Naive thymus-derived CD4-positive, alpha-beta T cell (primary cell): ENCODE measurements around the gene SERP2. TPM values are rescaled to one million over a fixed set of nuclear protein-coding genes. Genes with fewer than 3 reads are reported as not detected.

Experiments
- ATAC-seq: fragments of 150-1000 bp; cut with Tn5 transposase; 2 replicates; pipeline ENCODE4 v1.10.0; 2021; ENCODE audit warnings: mild to moderate bottlenecking, moderate library complexity
- CTCF ChIA-PET: fragments of 350-600 bp; sonication (Branson Sonifier 250); formaldehyde crosslinking; loops from one replicate; lab custom pipeline; 2021; ENCODE audit warnings: antibody characterized with exemption; lab: Charles Lee
- POLR2A ChIA-PET: fragments of 350-600 bp; sonication (Branson Sonifier 250); formaldehyde crosslinking; loops from one replicate; lab custom pipeline; 2021; ENCODE audit warnings: antibody characterized with exemption, inconsistent platforms; lab: Charles Lee
- DNase-seq, 9 donors: peaks; one replicate each; pipeline versions ENCODE4 v3.0.0 to v3.0.0-alpha.2; 2020 to 2022; ENCODE audit warnings: mixed read lengths in 1 of 9
- H3K27ac ChIP-seq: one replicate; pipeline ENCODE4 v1.7.0; 2013; ENCODE audit warnings: mild to moderate bottlenecking, low read depth, low read length, moderate library complexity
- H3K27me3 ChIP-seq, 2 donors: one replicate each; pipeline ENCODE4 v1.7.0; 2013; ENCODE audit warnings: low read length in 2 of 2, mild to moderate bottlenecking in 2 of 2, moderate library complexity in 2 of 2; ENCODE audit not compliant: control insufficient read depth in 2 of 2, insufficient read depth in 2 of 2
- H3K36me3 ChIP-seq, 3 experiments: 1 replicate in 2 of 3; 2 replicates in 1 of 3; pipeline ENCODE4 v1.7.0; 2013; ENCODE audit warnings: low read length in 3 of 3, mild to moderate bottlenecking in 3 of 3, moderate library complexity in 1 of 3; ENCODE audit not compliant: insufficient read depth in 3 of 3, control insufficient read depth in 2 of 3
- H3K4me1 ChIP-seq, 2 donors: one replicate each; pipeline ENCODE4 v1.7.0; 2013; ENCODE audit warnings: low read length in 2 of 2, mild to moderate bottlenecking in 2 of 2, moderate library complexity in 1 of 2; ENCODE audit not compliant: control insufficient read depth in 2 of 2, insufficient read depth in 2 of 2
- H3K4me3 ChIP-seq: 2 replicates; pipeline ENCODE4 v1.7.0; 2013; ENCODE audit warnings: mild to moderate bottlenecking, low read length
- H3K9me3 ChIP-seq, 3 experiments: 1 replicate in 2 of 3; 2 replicates in 1 of 3; pipeline ENCODE4 v1.7.0; 2013; ENCODE audit warnings: low read length in 3 of 3; ENCODE audit not compliant: control insufficient read depth in 2 of 3
- H3K27ac Mint-ChIP-seq, 9 donors: one replicate each; pipeline ENCODE4 v1.8.0; 2020 to 2022; ENCODE audit warnings: mixed read lengths in 9 of 9, mild to moderate bottlenecking in 8 of 9, moderate library complexity in 5 of 9, inconsistent platforms in 2 of 9
- H3K27me3 Mint-ChIP-seq, 5 donors: one replicate each; pipeline ENCODE4 v1.8.0; 2021 to 2022; ENCODE audit warnings: mixed read lengths in 5 of 5, mild to moderate bottlenecking in 1 of 5
- H3K36me3 Mint-ChIP-seq, 5 donors: one replicate each; pipeline ENCODE4 v1.8.0; 2020 to 2022; ENCODE audit warnings: mixed read lengths in 5 of 5, mild to moderate bottlenecking in 3 of 5, inconsistent platforms in 1 of 5
- H3K4me1 Mint-ChIP-seq, 7 donors: one replicate each; pipeline ENCODE4 v1.8.0; 2020 to 2022; ENCODE audit warnings: mixed read lengths in 7 of 7, mild to moderate bottlenecking in 3 of 7, inconsistent platforms in 1 of 7
- H3K4me3 Mint-ChIP-seq, 10 donors: one replicate each; pipeline ENCODE4 v1.8.0; 2020 to 2022; ENCODE audit warnings: mild to moderate bottlenecking in 10 of 10, mixed read lengths in 10 of 10, moderate library complexity in 6 of 10, inconsistent platforms in 2 of 10
- H3K9me3 Mint-ChIP-seq, 11 donors: one replicate each; pipeline ENCODE4 v1.8.0; 2020 to 2022; ENCODE audit warnings: mixed read lengths in 11 of 11, mild to moderate bottlenecking in 4 of 11, inconsistent platforms in 1 of 11, moderate library complexity in 1 of 11
- intact Hi-C, 2 donors: fragments of 100-400 bp; cut with micrococcal nuclease; formaldehyde crosslinking; loops; one replicate each; pipeline ENCODE4 v1.15.1; 2023
- polyA plus RNA-seq, 2 donors: library from polyadenylated mRNA; unstranded; fragments of 300-500 nt; fragmentation: Illumina TruSeq; gene quantifications; one replicate each; pipeline ENCODE4 v1.2.3, GENCODE V29; 2021
- total RNA-seq, 6 experiments: library from RNA in 5 of 6; stranded (reverse) in 5 of 6; gene quantifications; 1 replicate in 5 of 6; 2 replicates in 1 of 6; pipeline ENCODE4 v1.2.3 and lab custom pipeline; 2021 to 2026

SERP2 gene
- total and polyA plus RNA-seq, 7 experiments from 2014 or later, result 0.37 to 0.93 (median 0.58) TPM; not detected in 4

DNA sequence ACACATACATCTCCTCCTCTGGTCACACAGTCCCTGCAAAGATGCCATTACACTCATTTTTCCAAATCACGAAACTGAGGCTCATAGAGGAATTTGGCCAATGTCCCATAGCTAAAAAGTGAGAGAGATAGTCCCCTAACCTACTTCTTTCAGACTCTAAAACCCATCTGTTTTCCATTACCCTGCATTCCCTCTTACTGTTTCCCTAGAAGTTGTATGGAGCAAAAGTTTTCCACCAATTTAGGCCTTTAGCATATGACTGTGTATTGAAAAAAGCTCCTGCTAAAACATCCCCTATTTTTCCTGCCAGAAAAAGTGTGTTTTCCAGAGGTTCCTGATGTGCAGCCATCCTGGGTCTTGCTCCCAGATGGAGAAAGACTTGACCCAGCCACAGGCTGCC is 16.3 kb downstream of the SERP2 start:
- no peak for DNase-seq

DNA sequence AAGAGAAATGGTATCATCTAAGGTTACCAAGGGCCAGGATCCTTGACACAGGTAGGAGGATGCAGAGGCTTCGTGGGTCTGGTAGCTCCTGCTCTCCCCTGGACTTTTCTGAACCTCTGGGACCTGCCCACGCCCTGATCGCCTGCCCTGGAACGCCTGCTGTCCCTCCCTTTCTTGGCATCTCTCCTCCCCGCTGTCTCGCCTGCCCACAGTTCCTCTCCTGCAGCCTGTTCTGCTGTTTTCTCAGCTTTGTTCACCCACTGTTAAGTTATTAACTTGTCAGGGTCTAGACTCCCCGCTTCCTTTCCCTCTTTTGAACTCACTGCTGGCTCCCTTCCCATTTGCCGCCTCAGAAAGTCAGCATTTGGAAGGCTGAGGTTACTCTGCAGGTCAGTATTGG is 19.8 kb downstream of the SERP2 start:
- Mint-ChIP-seq H3K36me3 (no peaks in the 10 kb centered on the region), H3K4me1 (peaks cover 0 to 2% (median 0%) of the 10 kb centered on the region in 7 donors), H3K9me3 (no peaks in the 10 kb centered on the region), H3K27ac (peak overlapping the region in 1 of 9 donors; percentile 47), H3K4me3 (peak overlapping the region in 1 of 10 donors; percentile 23), H3K27me3 (peaks cover 0 to 7% (median 6%) of the 10 kb centered on the region in 5 donors)
- intact Hi-C loops, result no loop called here
- ChIA-PET CTCF (no interaction called here), POLR2A (no interaction called here)
- DNase-seq, result no peak
- Histone ChIP-seq H3K4me3 (no peak overlapping the region), H3K27ac (no peak overlapping the region), H3K9me3 (no peaks in the 10 kb centered on the region), H3K27me3 (no peaks in the 10 kb centered on the region), H3K4me1 (no peaks in the 10 kb centered on the region), H3K36me3 (no peaks in the 10 kb centered on the region)
- ATAC-seq, result peak; percentile 26

More for the DNA sequence above, 16.3 kb downstream of the SERP2 start:
- Histone ChIP-seq H3K4me3 (no peak overlapping the region), H3K9me3 (no peaks in the 10 kb centered on the region), H3K36me3 (no peaks in the 10 kb centered on the region), H3K27me3 (no peaks in the 10 kb centered on the region), H3K4me1 (no peaks in the 10 kb centered on the region), H3K27ac (no peak overlapping the region)
- Mint-ChIP-seq H3K4me1 (peaks cover 0 to 2% (median 0%) of the 10 kb centered on the region in 7 donors), H3K36me3 (no peaks in the 10 kb centered on the region), H3K9me3 (no peaks in the 10 kb centered on the region), H3K27ac (no peak overlapping the region), H3K4me3 (no peak overlapping the region), H3K27me3 (peaks cover 0 to 7% (median 6%) of the 10 kb centered on the region in 5 donors)
- intact Hi-C loops, result no loop called here
- POLR2A ChIA-PET, result no interaction called here
- CTCF ChIA-PET, result no interaction called here
- ATAC-seq, result no peak

DNA sequence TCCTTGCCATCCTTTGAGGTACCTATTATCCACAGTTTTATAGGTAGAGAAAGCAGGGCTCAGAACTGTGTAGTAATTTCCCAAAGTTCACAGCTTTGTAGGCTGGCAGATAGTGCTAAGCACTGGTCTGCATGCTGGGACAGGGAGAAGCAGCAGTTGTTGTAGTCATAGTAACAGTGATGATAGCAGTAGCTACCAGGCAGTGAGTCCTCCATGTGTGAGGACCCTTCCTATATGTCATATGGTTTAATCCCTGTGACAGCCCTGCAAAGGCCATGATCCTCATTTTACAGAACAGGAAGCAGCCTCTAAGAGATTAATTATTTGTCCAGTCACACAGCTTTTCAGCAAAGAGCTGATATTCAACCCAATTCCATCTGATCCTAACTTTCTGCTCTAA is 21.0 kb downstream of the SERP2 start:
- H3K4me3 Mint-ChIP-seq, result no peak overlapping the region
- POLR2A ChIA-PET, result no interaction called here
- CTCF ChIA-PET, result no interaction called here

DNA sequence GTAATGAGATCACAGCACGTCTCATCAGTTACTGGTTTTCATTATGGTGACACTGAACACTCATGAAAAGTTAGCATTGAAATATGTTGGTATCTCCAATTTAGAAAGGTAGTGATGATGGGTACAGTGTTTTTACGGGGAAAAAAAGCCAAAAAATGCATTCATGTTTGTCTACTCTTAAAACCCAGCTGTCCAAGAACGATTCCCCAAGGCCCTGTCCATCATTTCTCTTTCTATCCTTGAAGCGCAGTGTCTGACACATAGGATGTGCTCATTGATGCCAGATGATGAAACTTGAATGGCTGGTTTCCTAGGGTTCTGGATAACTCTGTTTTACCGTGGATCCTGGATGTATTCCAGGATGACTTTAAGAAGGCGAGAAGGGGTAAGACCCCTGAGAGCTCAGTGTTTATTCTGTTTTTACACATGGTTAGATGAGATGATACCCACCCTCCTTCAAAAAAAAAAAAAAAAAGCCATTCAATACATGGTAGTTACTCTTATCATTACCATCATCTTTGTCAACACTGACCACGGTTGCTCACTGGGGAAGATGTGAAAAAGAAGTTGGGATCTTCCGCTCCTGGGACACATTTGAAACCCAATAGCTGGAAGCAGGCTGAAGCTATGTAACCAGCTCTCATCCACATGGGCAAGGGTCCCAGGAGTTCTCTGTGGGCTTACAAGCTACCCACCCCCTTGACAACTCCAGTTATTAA is 22.5 kb downstream of the SERP2 start:
- H3K9me3 Mint-ChIP-seq, result no peaks in the 10 kb centered on the region
- no peaks in the 10 kb centered on the region for H3K36me3 Mint-ChIP-seq
- ChIA-PET CTCF (no interaction called here), POLR2A (no interaction called here)
- peaks cover 0 to 7% (median 4%) of the 10 kb centered on the region in 5 donors for H3K27me3 Mint-ChIP-seq
- DNase-seq, result no peak
- no peak overlapping the region for H3K27ac Mint-ChIP-seq
- H3K4me1 Mint-ChIP-seq, result peaks cover 0 to 2% (median 0%) of the 10 kb centered on the region in 7 donors
- no peaks in the 10 kb centered on the region for H3K27me3 ChIP-seq
- no peak overlapping the region for H3K4me3 ChIP-seq
- no peak overlapping the region for H3K27ac ChIP-seq
- H3K4me3 Mint-ChIP-seq, result no peak overlapping the region
- no peak for ATAC-seq
- no peaks in the 10 kb centered on the region for H3K36me3 ChIP-seq
- no peaks in the 10 kb centered on the region for H3K9me3 ChIP-seq
- H3K4me1 ChIP-seq, result no peaks in the 10 kb centered on the region
- intact Hi-C loops, result no loop called here

More for the DNA sequence above, 21.0 kb downstream of the SERP2 start:
- no peak for DNase-seq
- no peak overlapping the region for H3K27ac Mint-ChIP-seq
- no peaks in the 10 kb centered on the region for H3K36me3 Mint-ChIP-seq
- Histone ChIP-seq H3K27ac (no peak overlapping the region), H3K36me3 (no peaks in the 10 kb centered on the region), H3K9me3 (no peaks in the 10 kb centered on the region), H3K4me1 (no peaks in the 10 kb centered on the region), H3K4me3 (no peak overlapping the region), H3K27me3 (no peaks in the 10 kb centered on the region)
- H3K27me3 Mint-ChIP-seq, result peaks cover 0 to 7% (median 6%) of the 10 kb centered on the region in 5 donors
- no peak for ATAC-seq
- no peaks in the 10 kb centered on the region for H3K9me3 Mint-ChIP-seq
- intact Hi-C loops, result no loop called here
- H3K4me1 Mint-ChIP-seq, result peaks cover 0 to 2% (median 0%) of the 10 kb centered on the region in 7 donors

- intact Hi-C loops, result no loop called here
- Histone ChIP-seq H3K9me3 (no peaks in the 10 kb centered on the region), H3K4me1 (no peaks in the 10 kb centered on the region), H3K27me3 (no peaks in the 10 kb centered on the region), H3K27ac (no peak overlapping the region), H3K36me3 (no peaks in the 10 kb centered on the region), H3K4me3 (no peak overlapping the region)
- H3K36me3 Mint-ChIP-seq, result no peaks in the 10 kb centered on the region
- no peaks in the 10 kb centered on the region for H3K9me3 Mint-ChIP-seq
- POLR2A ChIA-PET, result no interaction called here
- peaks cover 0 to 7% (median 4%) of the 10 kb centered on the region in 5 donors for H3K27me3 Mint-ChIP-seq
- ATAC-seq, result no peak
- H3K27ac Mint-ChIP-seq, result no peak overlapping the region
- H3K4me1 Mint-ChIP-seq, result peaks cover 0 to 2% (median 0%) of the 10 kb centered on the region in 7 donors
- DNase-seq, result no peak
- CTCF ChIA-PET, result no interaction called here
- H3K4me3 Mint-ChIP-seq, result no peak overlapping the region
Measured at GRCh38 chr13:44396701-44397580, 23.3 kb downstream of the SERP2 start.

- H3K36me3 Mint-ChIP-seq, result no peaks in the 10 kb centered on the region
- Histone ChIP-seq H3K27me3 (no peaks in the 10 kb centered on the region), H3K4me1 (no peaks in the 10 kb centered on the region), H3K36me3 (no peaks in the 10 kb centered on the region), H3K4me3 (no peak overlapping the region), H3K9me3 (no peaks in the 10 kb centered on the region), H3K27ac (no peak overlapping the region)
- no peak overlapping the region for H3K4me3 Mint-ChIP-seq
- peak overlapping the region in 1 of 9 donors; percentile 8 for H3K27ac Mint-ChIP-seq
- no peak for DNase-seq
- peaks cover 0 to 7% (median 0%) of the 10 kb centered on the region in 5 donors for H3K27me3 Mint-ChIP-seq
- ChIA-PET CTCF (no interaction called here), POLR2A (no interaction called here)
- no peaks in the 10 kb centered on the region for H3K9me3 Mint-ChIP-seq
- ATAC-seq, result peak; percentile 48
- intact Hi-C loops, result no loop called here
- H3K4me1 Mint-ChIP-seq, result peaks cover 0 to 2% (median 0%) of the 10 kb centered on the region in 7 donors
Measured at GRCh38 chr13:44397766-44398223, 24.2 kb downstream of the SERP2 start.
